ENCODE measurements around the gene TNFAIP8.

TNFAIP8 gene

GRCh38 chr5:119347991-119348390, 7.8 kb upstream of the TNFAIP8 start:
- no peak for DNase-seq (ENCODE audit: low read depth)

DNA sequence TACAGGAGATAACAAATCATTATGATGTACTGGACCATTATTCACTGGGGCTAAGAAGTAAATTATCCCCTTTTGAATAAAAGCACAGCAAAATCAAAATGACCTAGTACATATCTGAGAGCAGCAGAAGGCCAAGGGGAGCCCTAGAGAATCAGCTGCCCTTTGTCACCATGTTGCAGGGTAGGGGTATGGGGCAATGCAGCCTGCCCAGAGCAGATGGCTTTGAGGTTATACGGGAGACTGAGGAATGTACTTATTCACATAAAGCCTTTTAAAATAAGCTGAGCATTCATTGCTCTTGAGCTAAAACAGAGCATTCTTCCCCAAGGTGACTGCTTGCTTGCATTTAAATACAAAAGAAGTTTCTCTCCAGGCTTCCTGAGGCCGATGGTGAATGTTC, 2.6 kb upstream of the TNFAIP8 start:
- DNase-seq (ENCODE audit: low read depth) = no peak

- DNase-seq (ENCODE audit: low read depth) = no peak
These were observed 2.0 kb upstream of the TNFAIP8 start for GRCh38 chr5:119353686-119354366.

DNA sequence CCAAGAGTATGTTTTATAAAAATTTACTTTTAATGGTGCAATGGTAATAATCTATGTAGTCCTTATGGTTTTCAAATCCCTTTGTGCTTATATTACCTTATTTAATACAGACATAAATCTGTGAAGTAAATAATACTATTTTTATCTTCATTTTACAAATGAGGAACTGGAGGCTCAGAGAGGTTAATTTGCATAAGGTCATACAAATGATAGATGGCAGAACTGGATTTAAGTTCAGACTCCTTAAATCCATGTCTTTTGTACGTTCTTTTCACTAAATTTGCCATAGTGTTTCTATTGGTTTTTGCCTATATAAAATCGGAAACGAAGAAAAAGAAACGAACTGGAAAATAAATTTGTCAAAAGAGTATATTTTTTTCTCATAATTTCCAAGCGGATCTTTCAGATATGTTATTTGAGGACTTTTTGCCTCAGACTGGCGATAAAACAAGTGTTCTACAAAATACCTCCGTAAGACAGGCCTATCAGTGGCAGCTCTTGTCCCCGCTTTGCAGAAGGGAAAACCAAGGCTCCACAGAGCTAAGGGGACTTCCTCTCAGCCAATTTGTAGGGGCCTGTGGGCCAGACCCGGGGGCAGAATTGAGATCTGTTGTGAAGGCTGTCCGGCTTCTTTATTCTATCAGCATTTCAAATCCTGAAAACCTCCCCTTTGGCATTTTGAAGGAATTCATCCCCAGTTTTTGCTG, 1.1 kb upstream of the TNFAIP8 start:
- no peak for DNase-seq (ENCODE audit: low read depth)

GRCh38 chr5:119355244-119355638, 578 bp upstream of the TNFAIP8 start:
- DNase-seq (ENCODE audit: low read depth) = peak; percentile 29

DNA sequence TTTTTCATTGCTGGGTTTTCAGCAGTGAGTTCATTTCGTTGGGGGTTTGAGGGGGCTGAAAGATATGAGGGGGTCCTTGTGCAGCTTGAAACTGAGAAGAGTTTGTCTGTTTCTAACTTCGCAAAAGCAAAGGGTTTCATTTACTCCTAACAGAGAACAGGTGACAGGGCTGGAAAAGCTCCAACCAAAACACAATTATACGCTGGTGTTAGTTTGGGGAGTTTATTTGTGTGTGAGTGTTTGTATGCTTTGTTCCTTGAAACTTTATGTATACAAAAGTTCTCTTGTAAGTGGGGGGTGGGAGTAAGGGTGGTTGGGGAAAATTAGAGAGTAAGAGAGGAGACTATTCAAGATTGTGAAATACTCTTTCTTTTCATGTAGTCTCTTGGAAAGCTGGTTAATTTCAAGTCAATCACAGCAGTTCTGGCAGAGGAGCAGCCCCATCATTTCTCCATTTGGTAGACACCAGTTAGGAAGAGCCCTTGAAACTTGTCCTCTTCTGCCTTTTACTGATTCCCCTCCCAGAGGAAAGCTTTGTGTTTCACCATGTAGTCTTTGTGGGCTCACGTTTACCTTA, 881 bp downstream of the TNFAIP8 start:
- no peak for DNase-seq (ENCODE audit: low read depth)

- DNase-seq (ENCODE audit: low read depth) = no peak
These were observed 1.5 kb downstream of the TNFAIP8 start for GRCh38 chr5:119357270-119357669.

- no peak for DNase-seq (ENCODE audit: low read depth)
These were observed 2.1 kb downstream of the TNFAIP8 start for GRCh38 chr5:119357808-119358529.

DNA sequence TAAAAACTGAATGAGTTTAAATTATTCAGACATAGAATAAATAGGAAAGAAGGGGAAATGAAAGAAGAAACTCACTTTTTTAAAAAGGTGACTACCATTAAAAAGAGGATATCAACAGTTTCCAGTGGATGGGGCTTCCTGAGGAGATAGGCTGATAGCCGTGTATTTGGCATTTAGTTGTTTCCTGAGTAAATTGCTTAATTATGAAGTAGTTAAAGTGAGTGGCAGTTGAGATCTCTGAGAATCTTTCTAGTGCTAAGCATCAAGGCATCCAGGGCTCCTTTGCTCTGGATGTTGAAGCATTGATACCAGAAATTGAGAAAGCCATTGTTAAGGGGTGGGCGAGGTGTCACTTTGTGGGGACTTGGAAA, 2.7 kb downstream of the TNFAIP8 start:
- DNase-seq (ENCODE audit: low read depth) = no peak

DNA sequence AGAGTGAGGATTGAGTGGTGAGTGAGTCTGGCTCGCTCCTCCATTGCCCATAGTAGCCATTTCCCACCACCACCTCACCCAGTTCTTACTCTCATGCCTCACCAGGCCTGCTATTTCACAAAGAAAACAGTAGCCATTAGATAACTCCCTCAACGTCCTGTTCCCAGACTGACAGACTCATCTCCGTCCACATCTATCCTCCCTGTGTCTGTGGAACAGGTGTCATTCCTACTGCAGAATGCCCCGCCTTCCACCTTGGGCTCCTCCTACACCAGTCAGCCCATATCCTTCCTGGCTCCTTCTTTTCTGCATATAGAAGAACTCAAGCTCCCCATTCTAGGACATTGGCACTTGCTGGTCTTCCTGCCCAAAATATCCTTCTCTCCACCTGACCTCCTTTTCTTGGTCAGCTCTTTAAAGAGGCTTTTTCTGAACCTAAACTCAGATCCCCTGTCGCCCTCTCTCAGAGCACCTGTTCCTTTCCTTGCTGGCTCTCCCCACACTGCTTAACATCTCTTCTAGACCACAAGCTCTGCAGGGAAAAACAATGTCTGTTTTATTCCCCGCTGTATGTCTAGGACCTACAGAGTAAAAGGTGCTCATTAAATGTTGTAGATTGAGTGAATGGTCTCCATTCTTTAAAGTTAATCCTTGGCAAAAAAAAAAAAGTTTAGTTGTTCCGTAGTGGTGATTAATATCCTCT, 3.2 kb downstream of the TNFAIP8 start:
- no peak for DNase-seq (ENCODE audit: low read depth)

DNA sequence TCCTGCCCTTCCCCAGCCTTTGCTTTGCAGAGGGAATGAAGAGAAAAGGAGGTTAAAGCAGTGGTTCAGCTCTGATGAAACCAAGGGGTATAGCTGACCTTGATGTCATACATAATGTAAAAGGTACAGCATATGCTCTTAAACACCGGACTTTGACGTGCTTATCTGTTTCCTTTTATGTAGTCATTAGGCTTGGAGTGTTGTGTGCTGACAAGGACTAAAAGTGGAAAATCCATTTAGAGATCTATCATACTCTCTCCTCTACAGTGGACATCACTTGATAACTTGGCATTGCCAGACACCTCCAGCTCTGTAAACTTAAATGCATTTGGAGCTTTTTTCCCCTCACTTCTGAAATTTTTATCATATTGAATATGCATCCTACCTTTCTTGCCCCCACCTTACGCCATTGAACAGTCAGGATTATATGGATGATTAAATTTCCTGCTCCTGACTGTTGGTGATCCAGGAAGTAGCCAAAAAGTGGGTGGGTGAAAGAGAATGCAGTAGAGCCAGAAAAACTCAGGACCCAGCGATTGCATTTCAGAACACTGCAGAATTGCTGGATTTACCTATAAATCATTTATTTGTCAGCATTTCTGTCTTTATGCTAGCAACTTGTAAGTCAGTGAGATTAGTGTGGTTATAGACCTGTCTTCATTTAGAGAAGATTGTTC, 4.1 kb downstream of the TNFAIP8 start:
- no peak for DNase-seq (ENCODE audit: low read depth)

GRCh38 chr5:119360905-119361593, 5.2 kb downstream of the TNFAIP8 start:
- DNase-seq (ENCODE audit: low read depth) = no peak

- DNase-seq (ENCODE audit: low read depth) = no peak
These were observed 5.8 kb downstream of the TNFAIP8 start for GRCh38 chr5:119361594-119362125.

DNA sequence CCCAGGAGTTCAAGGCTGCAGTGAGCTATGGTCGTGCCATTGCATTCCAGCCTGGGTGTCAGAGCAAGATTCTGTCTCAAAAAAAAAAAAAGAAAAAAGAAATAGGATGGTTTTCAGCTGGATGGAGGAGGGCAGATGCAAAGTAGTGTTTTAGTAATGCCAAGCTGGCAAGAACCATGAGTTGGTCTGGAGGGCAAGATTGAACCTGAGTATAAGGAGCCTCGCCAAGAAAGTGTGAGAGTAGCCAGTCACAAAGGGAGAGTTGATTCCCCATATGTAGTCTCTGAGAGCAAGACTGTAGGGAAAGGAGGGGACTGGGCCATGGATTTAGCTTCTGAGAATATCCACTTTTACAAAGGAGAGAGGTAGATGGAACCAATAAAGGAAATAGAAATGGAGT, 6.9 kb downstream of the TNFAIP8 start:
- DNase-seq (ENCODE audit: low read depth) = no peak

GRCh38 chr5:119363271-119363670, 7.5 kb downstream of the TNFAIP8 start:
- no peak for DNase-seq (ENCODE audit: low read depth)

DNA sequence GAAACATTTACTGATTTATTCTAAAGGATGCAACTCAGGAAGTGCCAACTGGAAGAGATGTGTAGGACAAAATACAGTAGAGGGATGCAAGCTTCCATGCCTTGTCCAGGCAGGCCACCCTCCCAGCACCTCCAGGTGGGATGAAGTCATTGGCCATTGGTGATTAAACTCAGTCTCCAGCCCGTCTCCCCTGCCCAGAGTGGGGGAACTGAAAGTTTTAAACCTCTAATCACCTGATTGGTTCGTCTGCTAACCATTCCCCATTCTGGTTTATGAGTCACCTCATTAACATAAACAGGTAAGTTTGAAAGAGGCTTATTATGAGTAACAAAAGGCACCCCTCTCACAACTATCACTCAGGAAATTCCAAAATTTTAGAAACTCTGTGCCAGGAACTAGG, 8.1 kb downstream of the TNFAIP8 start:
- no peak for DNase-seq (ENCODE audit: low read depth)

DNA sequence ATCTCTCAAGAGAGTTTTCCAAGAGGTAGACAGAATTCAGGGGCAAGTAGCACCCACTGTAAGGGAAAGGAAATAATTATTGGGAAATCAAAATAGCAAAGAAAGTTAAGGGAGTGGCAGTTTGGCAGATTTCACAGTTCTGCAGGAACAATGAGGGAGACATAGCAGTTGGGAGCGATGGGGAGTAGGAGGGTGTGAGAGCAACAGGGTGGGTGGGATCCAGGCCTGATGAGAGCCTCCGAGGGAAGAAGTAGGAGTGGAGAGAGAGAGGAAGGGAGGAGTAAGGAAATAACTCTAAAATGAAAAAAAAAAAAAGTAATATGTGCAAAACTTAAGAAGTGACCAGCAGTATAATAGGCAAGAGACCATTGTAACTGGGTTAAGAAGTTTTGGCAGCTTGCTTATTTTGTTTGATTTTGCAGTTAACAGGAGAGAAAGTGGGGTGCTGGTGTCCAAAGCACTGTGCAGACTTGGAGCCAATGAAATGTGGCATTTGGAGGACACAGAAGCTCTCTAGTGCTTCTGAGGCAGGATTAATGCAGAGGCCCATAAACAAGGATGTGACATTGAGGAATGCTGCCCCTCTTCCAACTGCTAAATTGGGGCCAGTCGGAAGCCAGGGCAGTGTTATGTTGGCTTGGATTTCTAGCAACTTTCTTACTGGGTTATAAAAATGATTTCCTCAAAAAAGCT, 10.2 kb downstream of the TNFAIP8 start:
- no peak for DNase-seq (ENCODE audit: low read depth)

DNA sequence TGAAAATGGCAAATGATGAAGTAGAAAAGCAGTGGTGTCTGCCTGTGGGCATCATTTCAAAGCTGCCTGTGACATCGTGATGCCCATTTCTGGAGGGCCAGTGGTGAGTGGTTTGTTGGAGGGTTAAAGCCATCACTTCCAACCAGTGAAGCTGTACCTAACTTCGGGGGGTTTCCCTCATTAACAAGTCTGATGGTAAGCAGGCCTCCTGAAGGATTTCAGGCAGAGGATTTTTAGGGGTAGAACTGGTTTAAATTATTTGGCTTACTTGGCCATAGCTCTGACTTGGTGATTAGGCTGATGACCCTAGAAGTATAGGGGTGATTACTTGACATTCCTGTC, 10.7 kb downstream of the TNFAIP8 start:
- DNase-seq (ENCODE audit: low read depth) = no peak

DNA sequence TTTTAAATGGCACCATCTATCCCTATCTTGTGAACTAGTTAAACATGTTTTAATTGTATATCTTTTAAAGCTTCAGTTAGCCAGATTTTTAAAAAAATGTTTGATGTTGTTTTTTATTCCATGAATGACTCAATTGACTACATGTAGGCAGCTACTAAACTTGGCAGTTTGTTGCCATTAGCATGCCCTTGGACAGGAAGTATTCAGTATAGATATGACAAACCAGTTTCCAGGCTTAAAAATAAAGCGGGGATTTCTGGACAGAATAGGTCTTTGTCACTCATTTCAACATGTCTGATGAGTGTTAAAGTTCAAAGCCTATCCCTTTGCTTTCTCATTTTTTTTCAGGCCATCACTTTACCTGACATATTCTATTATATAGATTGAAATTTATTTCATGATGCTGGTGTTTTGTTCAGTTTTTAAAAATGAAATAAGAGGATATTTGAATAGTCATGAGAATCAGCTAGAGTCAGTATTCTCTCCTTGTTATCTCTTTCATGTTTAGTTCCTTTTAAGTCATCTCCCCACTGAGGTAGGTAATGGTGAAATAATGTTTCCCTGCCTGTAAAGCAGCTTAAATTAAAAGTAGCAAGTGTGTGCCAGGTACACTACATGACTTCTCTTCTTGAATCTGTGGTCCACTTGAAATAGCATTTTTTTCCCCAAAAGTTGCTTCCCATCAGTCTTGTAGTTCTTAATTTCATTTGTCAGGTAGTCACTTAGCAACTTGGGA, 11.9 kb downstream of the TNFAIP8 start:
- no peak for DNase-seq (ENCODE audit: low read depth)

- DNase-seq (ENCODE audit: low read depth) = peak; percentile 44
These were observed 12.4 kb downstream of the TNFAIP8 start for GRCh38 chr5:119368238-119368630.

Measured in activated T-cell treated with anti-CD3 and anti-CD28 coated beads for 1 hour (primary cell).